GF-D8 (cell line): ENCODE results near the gene SORCS2.
A peak's percentile ranks its signal among the peaks of the same experiment; 100 is the strongest.
"Not testable (repeated sequence)": the region's sequence is repeated elsewhere in the genome, so short reads cannot be mapped to it uniquely, and the experiment has no call there.

Experiments
- DNase-seq: peaks from one replicate; lab custom pipeline; 2025; lab: John Stamatoyannopoulos, UW

The SORCS2 gene

GRCh38 chr4:7587433-7588405 lies 395.4 kb downstream of the SORCS2 start:
- DNase-seq, result no peak

- DNase-seq, result no peak
These were observed 397.9 kb downstream of the SORCS2 start for GRCh38 chr4:7590189-7590588.

GRCh38 chr4:7590899-7591298 lies 398.6 kb downstream of the SORCS2 start:
- no peak for DNase-seq

DNA sequence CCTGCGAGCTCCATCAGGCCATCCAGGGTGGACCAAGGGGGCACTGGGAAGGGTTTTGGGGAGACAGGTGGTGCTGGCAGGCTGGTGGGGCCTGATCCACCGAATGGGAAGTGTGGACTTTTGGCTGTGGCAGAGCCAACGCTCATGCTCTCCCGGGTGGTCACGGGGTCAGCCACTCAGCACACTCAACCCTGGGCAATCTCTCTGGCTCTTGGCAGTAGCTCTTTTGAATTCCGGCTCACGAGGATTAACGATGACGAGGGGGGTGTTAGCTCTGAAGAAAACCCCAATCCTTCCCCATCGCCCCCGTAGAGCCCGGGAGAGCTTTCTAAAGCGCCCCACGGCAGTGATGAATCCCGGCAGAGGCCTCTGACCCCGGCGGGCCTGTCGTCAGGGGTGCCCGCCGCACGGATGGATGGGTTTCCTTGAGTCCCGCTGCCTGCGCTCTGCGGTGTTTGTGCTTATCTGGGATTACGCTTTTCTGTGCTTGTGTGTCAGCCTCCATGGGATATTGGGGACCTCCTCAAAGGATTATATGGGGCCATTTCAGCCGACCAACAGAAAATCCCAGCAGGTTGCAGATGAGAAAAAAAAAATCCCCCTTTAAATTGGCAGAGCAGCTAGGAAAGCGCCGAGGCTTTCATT lies 399.2 kb downstream of the SORCS2 start:
- DNase-seq, result no peak

DNA sequence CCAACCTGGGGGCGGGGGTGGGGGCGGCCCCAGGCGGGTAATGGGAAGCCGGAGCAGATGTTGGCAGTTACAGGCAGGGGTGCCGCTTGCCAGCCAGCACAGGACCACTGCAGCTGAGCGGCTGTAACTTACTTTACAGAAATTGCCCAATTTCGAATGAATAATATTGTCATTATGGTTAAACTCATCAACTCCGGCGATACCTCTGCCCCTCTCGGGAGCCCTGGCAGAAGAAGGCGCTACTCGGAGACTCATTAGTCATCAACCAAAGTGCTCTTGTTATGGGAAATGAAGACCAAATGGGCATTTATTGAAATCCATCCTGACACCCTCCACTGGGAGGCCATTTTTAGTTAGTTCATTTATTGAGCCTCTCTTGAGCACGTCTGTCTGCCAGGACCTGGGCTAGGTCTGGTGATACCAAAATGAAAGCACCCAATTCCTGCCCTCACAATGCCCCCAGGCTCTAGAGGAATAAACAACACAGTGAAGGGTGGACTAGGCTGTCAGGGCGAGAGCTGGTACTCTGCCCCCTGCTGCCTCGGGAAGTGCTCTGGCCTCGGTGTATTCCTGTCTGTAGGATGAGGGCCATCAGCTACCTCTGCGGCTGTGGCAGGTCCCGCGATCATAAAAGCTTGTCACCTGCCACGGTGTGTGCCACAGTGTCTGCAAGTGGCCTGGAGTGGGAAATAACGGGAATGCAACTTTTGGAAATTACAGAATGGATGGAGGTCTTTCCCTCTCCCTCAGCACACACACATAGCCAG lies 401.5 kb downstream of the SORCS2 start:
- no peak for DNase-seq

DNA sequence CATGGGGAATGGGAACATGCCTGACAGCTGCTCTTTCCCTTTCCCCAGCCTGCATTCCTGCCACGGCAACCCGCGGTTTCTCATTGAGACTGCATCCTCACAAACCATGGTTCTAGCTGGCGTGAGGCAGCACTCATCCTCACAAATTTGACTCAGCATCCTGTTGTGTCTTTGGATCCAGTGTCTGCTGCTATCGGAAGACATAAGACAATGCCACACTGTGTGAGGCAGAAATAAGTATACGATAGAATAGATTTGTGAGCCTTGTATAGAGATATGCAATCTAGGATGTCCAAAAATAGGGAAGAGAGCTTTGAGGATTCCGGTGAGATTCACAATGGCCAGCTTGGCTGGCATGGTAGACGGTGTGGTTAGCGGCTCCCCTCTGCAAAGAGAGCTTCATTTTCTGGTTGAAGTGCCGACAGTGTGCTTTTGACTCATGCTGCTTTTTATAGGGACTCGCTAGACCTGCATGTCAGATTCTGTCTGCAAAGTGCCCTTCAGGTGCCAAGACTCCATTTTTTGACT lies 403.7 kb downstream of the SORCS2 start:
- DNase-seq, result no peak

DNA sequence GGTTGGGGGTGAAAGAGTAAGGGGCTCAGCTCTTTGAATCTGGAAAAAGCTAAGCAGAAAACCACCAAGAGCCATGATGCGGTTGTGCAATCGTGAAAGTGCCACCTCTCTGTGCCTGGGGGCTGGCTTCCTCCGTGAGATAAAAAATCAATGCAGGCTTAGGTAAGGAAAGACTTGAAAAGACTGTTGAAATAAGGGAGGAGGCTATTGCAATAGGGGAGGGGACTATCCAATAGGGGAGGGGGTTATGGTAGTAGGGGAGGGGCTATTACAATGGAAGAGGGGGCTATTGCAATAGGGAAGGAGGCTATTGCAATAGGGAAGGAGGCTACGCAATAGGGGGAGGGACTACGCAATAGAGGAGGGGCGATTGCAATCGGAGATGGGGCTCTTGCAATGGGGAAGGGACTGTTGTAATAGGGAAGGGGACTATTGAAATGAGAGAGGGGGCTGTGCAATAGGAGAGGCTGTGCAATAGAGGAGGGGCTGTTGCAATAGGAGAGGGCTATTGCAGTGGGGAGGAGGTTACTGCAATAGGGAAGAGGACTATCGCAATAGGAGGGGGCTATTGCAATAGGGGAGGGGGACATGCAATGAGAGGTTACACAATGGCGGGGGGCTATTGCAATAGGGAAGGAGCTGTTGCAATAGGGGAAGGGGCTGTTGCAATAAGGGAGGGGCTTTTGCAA lies 404.7 kb downstream of the SORCS2 start:
- DNase-seq, result peak; percentile 25

- DNase-seq, result no peak
These were observed 406.8 kb downstream of the SORCS2 start for GRCh38 chr4:7598939-7599790.

DNA sequence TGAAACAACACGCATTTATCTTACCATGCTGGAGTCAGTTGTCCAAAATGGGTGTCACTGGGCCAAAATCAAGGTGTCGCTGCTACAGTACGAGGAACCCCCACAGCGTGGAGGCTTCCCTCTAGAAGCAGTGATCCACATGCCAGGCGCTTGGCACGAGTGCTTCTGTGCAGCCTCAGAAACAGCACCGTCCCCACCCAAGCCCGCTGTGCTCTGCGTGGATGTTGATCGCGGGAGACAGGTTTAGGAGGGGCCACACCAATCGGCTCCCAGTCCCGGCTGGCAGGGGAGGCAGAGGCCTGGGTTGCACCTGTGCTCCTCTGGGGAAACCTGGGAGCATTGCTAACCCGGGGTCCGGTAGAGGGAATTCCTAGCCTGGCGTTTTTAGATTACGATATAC lies 407.9 kb downstream of the SORCS2 start:
- DNase-seq, result no peak

GRCh38 chr4:7602166-7602565 lies 409.8 kb downstream of the SORCS2 start:
- not testable (repeated sequence) for DNase-seq

- no peak for DNase-seq
These were observed 415.0 kb downstream of the SORCS2 start for GRCh38 chr4:7607156-7607910.

- DNase-seq, result no peak
These were observed 415.7 kb downstream of the SORCS2 start for GRCh38 chr4:7608046-7608445.

DNA sequence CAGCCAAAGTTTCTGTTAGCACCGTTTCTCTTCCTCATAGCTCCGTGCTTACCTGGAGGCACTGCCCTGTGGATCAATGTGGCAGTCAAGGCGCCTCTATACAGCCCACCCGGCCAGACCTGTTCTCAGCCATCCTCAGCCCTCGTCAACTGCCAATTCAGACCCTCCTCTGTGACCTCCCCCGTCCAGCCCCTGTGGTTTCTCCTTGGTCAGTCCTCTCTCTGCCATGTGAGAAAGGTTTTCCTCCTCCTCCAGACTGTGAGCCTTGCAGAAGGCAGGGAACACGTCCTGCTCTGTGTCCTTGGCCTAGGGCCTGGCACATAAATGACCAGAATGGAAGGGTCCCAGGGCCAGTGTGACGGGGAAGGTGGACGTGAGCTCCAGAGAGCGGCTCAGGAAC lies 417.0 kb downstream of the SORCS2 start:
- DNase-seq, result no peak

DNA sequence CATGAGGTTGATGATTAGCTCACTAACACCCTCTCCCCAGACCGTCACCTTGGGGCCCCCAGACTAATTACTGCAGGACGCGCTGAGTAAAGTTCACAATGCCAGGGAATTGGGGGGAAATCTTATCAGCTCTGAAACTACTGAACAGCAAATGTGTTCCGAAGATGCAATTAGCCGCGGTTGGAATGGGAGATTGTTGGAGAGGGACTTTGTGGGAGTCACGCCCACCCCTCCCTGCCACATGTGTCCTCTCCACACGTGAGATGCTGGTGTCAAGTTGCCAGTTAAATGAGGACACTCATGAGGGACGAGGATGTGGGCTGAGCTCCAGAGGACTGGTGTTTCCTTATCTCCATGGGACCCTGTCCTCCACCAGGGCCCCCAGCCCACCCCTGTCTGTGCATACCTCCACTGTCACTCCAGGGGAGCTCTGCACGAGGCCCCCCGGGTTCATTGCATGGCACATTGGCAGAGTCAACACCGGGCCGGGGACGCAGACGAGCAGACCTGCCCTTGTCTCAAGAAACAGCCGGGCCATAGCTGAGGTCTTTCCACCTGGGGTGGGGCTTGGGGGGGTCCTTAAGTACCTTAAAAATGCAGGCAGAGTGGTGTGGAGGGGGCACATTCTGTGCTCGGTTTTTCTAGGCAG lies 417.8 kb downstream of the SORCS2 start:
- DNase-seq, result no peak

- no peak for DNase-seq
These were observed 418.5 kb downstream of the SORCS2 start for GRCh38 chr4:7610841-7611240.

DNA sequence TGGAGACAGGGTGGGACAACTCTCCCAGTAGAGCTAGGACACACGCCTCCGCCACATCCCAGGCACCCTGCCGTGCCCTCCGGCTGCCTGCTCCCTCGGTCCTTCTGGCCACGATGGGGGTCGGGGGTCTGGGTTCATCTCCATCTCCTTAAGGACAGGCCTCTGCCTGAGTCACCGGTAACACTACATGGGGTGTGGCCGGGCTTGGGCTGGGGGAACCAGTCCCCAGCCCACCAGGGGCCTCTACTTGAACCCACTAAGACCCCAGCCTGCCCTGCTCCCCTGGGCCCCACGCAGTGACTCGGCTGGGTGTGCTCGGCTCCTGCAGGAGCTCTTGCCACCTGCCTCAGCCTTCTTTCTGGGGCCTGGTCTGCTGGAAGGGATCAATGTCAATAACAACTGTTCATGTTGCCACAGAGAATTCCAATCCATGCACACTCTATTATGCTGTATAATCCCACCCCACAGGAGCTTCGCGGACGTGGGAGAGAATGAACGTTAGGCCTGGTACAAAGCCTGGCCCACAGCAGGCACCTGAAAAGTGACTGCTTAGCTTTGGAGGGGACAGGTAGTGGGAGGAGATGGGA lies 420.1 kb downstream of the SORCS2 start:
- no peak for DNase-seq

DNA sequence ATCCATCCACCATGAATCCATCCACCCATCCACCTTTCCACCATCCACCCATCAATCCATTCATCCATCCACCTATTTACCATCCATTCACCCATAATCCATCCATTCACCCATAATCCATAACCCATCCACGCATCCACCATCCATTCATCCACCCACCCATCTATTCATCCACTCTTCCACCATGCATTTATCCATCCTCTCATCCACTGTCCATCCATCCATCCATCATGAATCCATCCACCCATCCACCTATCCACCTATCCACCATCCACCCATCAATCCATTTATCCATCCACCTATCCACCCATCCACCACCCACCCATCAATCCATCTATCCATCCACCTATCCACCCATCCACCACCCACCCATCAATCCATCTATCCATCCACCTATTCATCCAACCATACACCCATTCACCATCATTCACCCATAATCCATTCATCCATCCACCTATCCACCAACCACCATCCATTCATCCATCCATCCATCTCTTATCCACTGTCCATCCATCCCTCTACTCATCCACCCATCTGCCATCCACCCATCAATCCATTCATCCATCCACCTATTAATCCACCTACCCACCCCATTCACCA lies 422.1 kb downstream of the SORCS2 start:
- no peak for DNase-seq

GRCh38 chr4:7616193-7616592 lies 423.9 kb downstream of the SORCS2 start:
- no peak for DNase-seq

DNA sequence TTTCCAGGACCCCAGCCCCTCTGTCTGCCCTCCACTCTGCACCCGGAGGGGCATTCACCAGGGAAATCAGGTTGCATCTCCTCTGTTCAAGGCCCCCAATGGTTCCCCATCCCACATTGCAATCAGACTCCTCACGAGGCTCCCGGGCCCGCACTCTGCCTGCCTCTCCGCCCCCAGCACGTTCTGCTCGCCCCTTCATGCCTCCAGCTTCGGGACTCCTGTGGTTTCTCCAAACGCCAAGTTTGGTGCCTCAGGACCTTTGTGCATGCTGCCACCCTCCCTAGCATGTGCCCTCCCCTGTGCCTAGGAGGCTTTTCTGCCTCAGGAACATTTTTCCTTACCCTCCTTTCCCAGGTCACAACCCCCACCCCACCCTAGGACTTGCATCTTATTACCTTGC lies 426.0 kb downstream of the SORCS2 start:
- DNase-seq, result no peak
